K562 (cell line): ENCODE measurements around the gene DPP9. TPM values are rescaled to one million over a fixed set of nuclear protein-coding genes. Genes with fewer than 3 reads are reported as not detected.

Experiments used
- ATAC-seq: fragments of 200-7000 bp; cut with Tn5 transposase; 3 replicates; pipeline ENCODE4 v1.9.1; 2020; ENCODE audit warnings: moderate library complexity
- BruUV-seq: library from RNA; stranded (reverse); fragments of 400-500 nt; replicated peaks from 2 replicates; lab custom pipeline; 2021; lab: Mats Ljungman, UMichigan
- CTCF ChIA-PET: fragments of 300-600 bp; formaldehyde crosslinking; extraction: SDS; loops from one replicate; lab custom pipeline; 2021; ENCODE audit warnings: low intra/inter-chr PET ratio; lab: Yijun Ruan, JAX
- POLR2A ChIA-PET: fragments of 300-600, 350-650 bp; sonication (Branson Sonifier 250); formaldehyde crosslinking; extraction: SDS; loops from one replicate; lab custom pipeline; 2021; ENCODE audit warnings: antibody characterized with exemption, inconsistent platforms; lab: Yijun Ruan, JAX
- DNase-seq, 4 experiments: peaks; one replicate each; pipeline versions ENCODE4 v3.0.0 to v3.0.0-alpha.2; 2011 to 2018; ENCODE audit warnings: low spot score in 3 of 4, mixed read lengths in 3 of 4; ENCODE audit errors: extremely low read depth in 1 of 4
- FAIRE-seq: peaks from 2 replicates; lab custom pipeline; 2011; peaks lifted over from hg19 to GRCh38; lab: Jason Lieb, UNC
- H2AFZ ChIP-seq: 2 replicates; pipeline ENCODE4 v1.6.0; 2011; ENCODE audit warnings: low read depth, low read length, control low read depth, inconsistent platforms
- H3K27ac ChIP-seq: fragments of 200-600 bp; 3 replicates; pipeline ENCODE4 v1.8.0; 2011; ENCODE audit warnings: low read depth, mild to moderate bottlenecking, control low read depth, inconsistent platforms, low read length, moderate library complexity, mixed read lengths; ENCODE audit errors: extremely low read depth
- H3K27me3 ChIP-seq, 2 experiments: fragments of 300-600 bp in 1 of 2; 2 replicates in 1 of 2; 3 replicates in 1 of 2; pipeline versions ENCODE4 v1.6.0 to v1.8.0; 2011; ENCODE audit warnings: inconsistent platforms in 2 of 2, low read length in 2 of 2, mild to moderate bottlenecking in 1 of 2, mixed read lengths in 1 of 2, moderate library complexity in 1 of 2; ENCODE audit not compliant: control insufficient read depth in 2 of 2, insufficient read depth in 2 of 2
- H3K36me3 ChIP-seq: fragments of 300-600 bp; 3 replicates; pipeline ENCODE4 v1.8.0; 2011; ENCODE audit warnings: mild to moderate bottlenecking, low read length, inconsistent platforms; ENCODE audit not compliant: control insufficient read depth, insufficient read depth
- H3K4me1 ChIP-seq, 2 experiments: fragments of 200-600 bp in 1 of 2; replicated peaks in 1 of 2; 2 replicates in 1 of 2; 3 replicates in 1 of 2; pipeline versions ENCODE4 v1.5.1 to v1.8.0; 2011; ENCODE audit warnings: inconsistent platforms in 2 of 2, low read length in 2 of 2, mild to moderate bottlenecking in 1 of 2, mixed read lengths in 1 of 2, moderate library complexity in 1 of 2; ENCODE audit not compliant: control insufficient read depth in 2 of 2, insufficient read depth in 2 of 2
- H3K4me2 ChIP-seq: 2 replicates; pipeline ENCODE4 v1.6.1; 2011; ENCODE audit warnings: low read length, control low read depth, inconsistent platforms, mixed read lengths; ENCODE audit not compliant: insufficient read depth
- H3K4me3 ChIP-seq: fragments of 200-600 bp; sonication (generic), shearing (Covaris generic); 2 replicates; pipeline ENCODE4 v1.5.1; 2016; ENCODE audit warnings: control low read depth, inconsistent platforms
- H3K79me2 ChIP-seq: fragments of 200-600 bp; 3 replicates; pipeline ENCODE4 v1.8.0; 2011; ENCODE audit warnings: low read length, inconsistent platforms; ENCODE audit not compliant: control insufficient read depth, insufficient read depth
- H3K9ac ChIP-seq, 2 experiments: 2 replicates each; pipeline versions ENCODE4 v1.6.0 to v1.6.1; 2011; ENCODE audit warnings: low read depth in 2 of 2, low read length in 2 of 2, control low read depth in 1 of 2, inconsistent platforms in 1 of 2, mild to moderate bottlenecking in 1 of 2, mixed read lengths in 1 of 2; ENCODE audit not compliant: insufficient read depth in 1 of 2
- H3K9me1 ChIP-seq: one replicate; pipeline ENCODE4 v1.6.0; 2011; ENCODE audit warnings: inconsistent platforms, mild to moderate bottlenecking, low read length, moderate library complexity; ENCODE audit not compliant: control insufficient read depth, insufficient read depth
- H3K9me3 ChIP-seq: replicated peaks from 2 replicates; pipeline ENCODE4 v1.5.1; 2011; ENCODE audit warnings: low read depth, low read length, inconsistent platforms; ENCODE audit not compliant: control insufficient read depth, insufficient read depth
- H4K20me1 ChIP-seq: replicated peaks from 2 replicates; pipeline ENCODE4 v1.6.1; 2011; ENCODE audit warnings: low read length, inconsistent platforms, mixed read lengths; ENCODE audit not compliant: control insufficient read depth, insufficient read depth
- GTF2A2 ChIP-seq: IDR thresholded peaks from 2 replicates; pipeline ENCODE4 v1.6.1; 2016; ENCODE audit warnings: mild to moderate bottlenecking, missing genetic modification characterization, missing compliant biosample characterization
- MTA1 ChIP-seq: fragments of 450-650 bp; IDR thresholded peaks from 2 replicates; pipeline ENCODE4 v1.6.1; 2017; ENCODE audit warnings: borderline replicate concordance
- ZHX1 ChIP-seq: fragments of 150-350 bp; conservative IDR thresholded peaks from 2 replicates; pipeline ENCODE4 v1.6.1; 2014; ENCODE audit warnings: low read length
- ZNF263 ChIP-seq: sonication (generic); formaldehyde crosslinking; IDR thresholded peaks from 2 replicates; pipeline ENCODE4 v1.8.0; 2022; ENCODE audit warnings: mild to moderate bottlenecking, missing genetic modification reagents, borderline replicate concordance
- WGBS: fragments of 100-300 bp; shearing (Covaris generic); methylation state at CpG from one replicate; pipeline ENCODE4 v1.1.6; 2016; ENCODE audit warnings: low coverage, mixed read lengths; ENCODE audit not compliant: insufficient coverage; ENCODE audit errors: missing lambda C conversion rate; 5-methylcytosine and 5-hydroxymethylcytosine counted together
- in situ Hi-C: fragments of 300-500 bp; cut with MboI; formaldehyde crosslinking; loops from 4 replicates; pipeline ENCODE4 v1.15.0; 2018; ENCODE audit warnings: inconsistent platforms, mixed read lengths
- intact Hi-C: fragments of 100-400 bp; cut with micrococcal nuclease; formaldehyde crosslinking; loops from 2 replicates; pipeline ENCODE4 v1.14.2; 2022
- polyA plus RNA-seq, 8 experiments: library from polyadenylated mRNA; depleted of rRNA in 4 of 8; stranded (reverse) in 5 of 8; unstranded in 3 of 8; fragments of >200 nt; fragmentation: Nextera tagmentation in 2 of 8; fragmentation: Illumina TruSeq in 1 of 8; extraction: Ambion mirVana in 2 of 8; extraction: Trizol in 1 of 8; gene quantifications; 2 replicates each; pipeline versions ENCODE4 v1.2.1 to v1.2.3, GENCODE V29; 2011 to 2014; ENCODE audit warnings: inconsistent platforms in 1 of 8, missing spikeins in 1 of 8
- total RNA-seq, 7 experiments: library from RNA; depleted of rRNA in 6 of 7; stranded (reverse); fragments of >200 nt in 6 of 7; fragmentation: Illumina TruSeq in 2 of 7; extraction: Trizol in 2 of 7; gene quantifications; 2 replicates each; pipeline versions ENCODE4 v1.2.1 to v1.2.3, GENCODE V29; 2011 to 2021; ENCODE audit warnings: low replicate concordance in 1 of 7

DPP9 gene
- total and polyA plus RNA-seq, 9 of the 15 experiments (the other 6 are each of a cell fraction or from before 2014, with no cell fraction given) = 0.90 to 66.7 (median 24.5) TPM

GRCh38 chr19:4642625-4643024 lies 81.0 kb downstream of the DPP9 start:
- Histone ChIP-seq H4K20me1 (no peaks in the 10 kb centered on the region), H3K9me3 (no peaks in the 10 kb centered on the region), H3K9ac (peak overlapping the region in 1 of 2 experiments; percentile 73; a peak in 1 of 4 replicates), H3K9me1 (no peaks in the 10 kb centered on the region), H3K27ac (no peak overlapping the region), H3K27me3 (no peaks in the 10 kb centered on the region), H3K4me3 (no peak overlapping the region), H3K79me2 (peaks cover 17% of the 10 kb centered on the region), H2AFZ (no peak overlapping the region), H3K4me2 (no peak overlapping the region), H3K36me3 (no peaks in the 10 kb centered on the region), H3K4me1 (peaks cover 13 to 38% of the 10 kb centered on the region in 2 experiments; a peak in 4 of 5 replicates)
- in situ Hi-C loops = no loop called here
- TF ChIP-seq MTA1 (no peak), ZNF263 (0 out of 2 replicates have a peak, but pooled peaks have one; percentile 30), ZHX1 (no peak), GTF2A2 (tag) (no peak)
- POLR2A ChIA-PET = no interaction called here
- ATAC-seq (no peak), FAIRE-seq (no peak), DNase-seq (no peak)
- CTCF ChIA-PET = no interaction called here
- intact Hi-C loops = no loop called here
- WGBS = 52% methylated on average over 5 of the region's 6 CpGs
- BruUV-seq = no TSS peak
